Smooth muscle cell (in vitro differentiated cells): ENCODE data around the gene SEL1L3. TPM values are rescaled to one million over a fixed set of nuclear protein-coding genes. Genes with fewer than 3 reads are reported as not detected.

Experiments used
- DNase-seq: peaks from one replicate; lab custom pipeline; 2025; ENCODE audit not compliant: unreplicated experiment; lab: John Stamatoyannopoulos, UW
- H2AFZ ChIP-seq: fragments of 200-600 bp; sonication (generic); 2 replicates; pipeline ENCODE4 v1.6.0; 2016; ENCODE audit warnings: antibody characterized with exemption, low read depth, mild to moderate bottlenecking
- H3F3A ChIP-seq: fragments of 200-600 bp; sonication (generic); 2 replicates; pipeline ENCODE4 v1.6.0; 2017; ENCODE audit warnings: antibody characterized with exemption, low read depth
- H3K27ac ChIP-seq: fragments of 200-600 bp; sonication (generic); 2 replicates; pipeline ENCODE4 v1.5.1; 2016; ENCODE audit warnings: low read depth, mild to moderate bottlenecking
- H3K27me3 ChIP-seq: fragments of 200-600 bp; sonication (generic); 2 replicates; pipeline ENCODE4 v1.6.1; 2016; ENCODE audit warnings: low read depth, mild to moderate bottlenecking
- H3K36me3 ChIP-seq: fragments of 200-600 bp; sonication (generic); 2 replicates; pipeline ENCODE4 v1.5.1; 2016; ENCODE audit warnings: low read depth
- H3K4me1 ChIP-seq: fragments of 200-600 bp; sonication (generic); 2 replicates; pipeline ENCODE4 v1.5.1; 2016; ENCODE audit warnings: low read depth
- H3K4me2 ChIP-seq: fragments of 200-600 bp; sonication (generic); 2 replicates; pipeline ENCODE4 v1.6.0; 2016; ENCODE audit warnings: mild to moderate bottlenecking
- H3K4me3 ChIP-seq: fragments of 200-600 bp; sonication (generic); 2 replicates; pipeline ENCODE4 v1.5.1; 2016; ENCODE audit warnings: mild to moderate bottlenecking
- H3K79me2 ChIP-seq: fragments of 200-600 bp; sonication (generic); 2 replicates; pipeline ENCODE4 v1.6.0; 2016; ENCODE audit warnings: low read depth, mild to moderate bottlenecking
- H3K9ac ChIP-seq: fragments of 200-600 bp; sonication (generic); 2 replicates; pipeline ENCODE4 v1.6.0; 2016; ENCODE audit warnings: low read depth
- H3K9me3 ChIP-seq: fragments of 200-600 bp; sonication (generic); replicated peaks from 2 replicates; pipeline ENCODE4 v1.5.1; 2016; ENCODE audit warnings: low read depth
- H4K20me1 ChIP-seq: fragments of 200-600 bp; sonication (generic); 2 replicates; pipeline ENCODE4 v1.6.0; 2016; ENCODE audit warnings: low read depth
- CTCF ChIP-seq: fragments of 200-600 bp; sonication (generic); IDR thresholded peaks from 2 replicates; pipeline ENCODE4 v1.5.1; 2017; ENCODE audit warnings: borderline replicate concordance, mild to moderate bottlenecking, antibody characterized with exemption; ENCODE audit not compliant: insufficient read depth, poor library complexity, severe bottlenecking
- WGBS: methylation state at CpG from one replicate; pipeline ENCODE4 v1.1.7; 2016; ENCODE audit warnings: low lambda C conversion rate; 5-methylcytosine and 5-hydroxymethylcytosine counted together
- polyA plus RNA-seq: library from polyadenylated mRNA; unstranded; fragments of >200 nt; fragmentation: Nextera tagmentation; extraction: Ambion mirVana; gene quantifications from 2 replicates; pipeline ENCODE4 v1.2.1, GENCODE V29; 2016
- total RNA-seq: library from RNA; depleted of rRNA; stranded (reverse); fragments of >200 nt; gene quantifications from 2 replicates; pipeline ENCODE4 v1.2.3, GENCODE V29; 2014

Gene SEL1L3
- total and polyA plus RNA-seq, 2 experiments from 2014 or later = 9.3 to 14.0 TPM

- Histone ChIP-seq H4K20me1 (no peaks in the 10 kb centered on the region), H2AFZ (no peak overlapping the region), H3K9me3 (no peaks in the 10 kb centered on the region), H3K4me2 (no peak overlapping the region), H3K4me1 (no peaks in the 10 kb centered on the region), H3K79me2 (no peaks in the 10 kb centered on the region), H3K4me3 (no peak overlapping the region), H3K9ac (no peak overlapping the region), H3K27ac (no peak overlapping the region), H3F3A (no peaks in the 10 kb centered on the region), H3K27me3 (no peaks in the 10 kb centered on the region), H3K36me3 (no peaks in the 10 kb centered on the region)
- 88% methylated on average over 8 of the region's 8 CpGs for WGBS
- TF ChIP-seq CTCF = no peak
- no peak for DNase-seq
Observed at GRCh38 chr4:25839233-25839632, 23.6 kb downstream of the SEL1L3 start.

- H3K4me2 ChIP-seq = no peak overlapping the region
- H4K20me1 ChIP-seq = no peaks in the 10 kb centered on the region
- H3K9me3 ChIP-seq = no peaks in the 10 kb centered on the region
- H3K27me3 ChIP-seq = no peaks in the 10 kb centered on the region
- no peak for TF ChIP-seq CTCF
- no peak overlapping the region for H3K9ac ChIP-seq
- H3K36me3 ChIP-seq = no peaks in the 10 kb centered on the region
- no peak overlapping the region for H2AFZ ChIP-seq
- 70% methylated on average over 8 of the region's 8 CpGs for WGBS
- H3K27ac ChIP-seq = no peak overlapping the region
- H3K4me3 ChIP-seq = no peak overlapping the region
- no peaks in the 10 kb centered on the region for H3F3A ChIP-seq
- peaks cover 1% of the 10 kb centered on the region for H3K4me1 ChIP-seq
- no peak for DNase-seq
- H3K79me2 ChIP-seq = no peaks in the 10 kb centered on the region
Observed at GRCh38 chr4:25838526-25838925, 24.3 kb downstream of the SEL1L3 start.

- H3K27me3 ChIP-seq = no peaks in the 10 kb centered on the region
- no peak overlapping the region for H3K9ac ChIP-seq
- no peak overlapping the region for H3K4me2 ChIP-seq
- H3K36me3 ChIP-seq = no peaks in the 10 kb centered on the region
- H4K20me1 ChIP-seq = no peaks in the 10 kb centered on the region
- no peak for DNase-seq
- no peak overlapping the region for H3K27ac ChIP-seq
- no peaks in the 10 kb centered on the region for H3K9me3 ChIP-seq
- H3K4me1 ChIP-seq = peaks cover 6% of the 10 kb centered on the region
- no peak for TF ChIP-seq CTCF
- H3F3A ChIP-seq = no peaks in the 10 kb centered on the region
- no peaks in the 10 kb centered on the region for H3K79me2 ChIP-seq
- H2AFZ ChIP-seq = no peak overlapping the region
- no peak overlapping the region for H3K4me3 ChIP-seq
- WGBS = 92% methylated on average over 4 of the region's 4 CpGs
Observed at GRCh38 chr4:25837107-25837506, 25.7 kb downstream of the SEL1L3 start.

GRCh38 chr4:25835384-25835783, 27.4 kb downstream of the SEL1L3 start:
- Histone ChIP-seq H3K9me3 (no peaks in the 10 kb centered on the region), H3K4me1 (peaks cover 6% of the 10 kb centered on the region), H3K4me2 (no peak overlapping the region), H4K20me1 (no peaks in the 10 kb centered on the region), H2AFZ (no peak overlapping the region), H3F3A (no peaks in the 10 kb centered on the region), H3K9ac (no peak overlapping the region), H3K79me2 (no peaks in the 10 kb centered on the region), H3K27me3 (no peaks in the 10 kb centered on the region), H3K4me3 (no peak overlapping the region), H3K27ac (no peak overlapping the region), H3K36me3 (no peaks in the 10 kb centered on the region)
- no peak for TF ChIP-seq CTCF
- DNase-seq = no peak
- 95% methylated on average over 1 of the region's 1 CpG for WGBS
